ENCODE measurements around the gene CHST12.
"Not testable (repeated sequence)": the region's sequence is repeated elsewhere in the genome, so short reads cannot be mapped to it uniquely, and the experiment has no call there.

The CHST12 gene

DNA sequence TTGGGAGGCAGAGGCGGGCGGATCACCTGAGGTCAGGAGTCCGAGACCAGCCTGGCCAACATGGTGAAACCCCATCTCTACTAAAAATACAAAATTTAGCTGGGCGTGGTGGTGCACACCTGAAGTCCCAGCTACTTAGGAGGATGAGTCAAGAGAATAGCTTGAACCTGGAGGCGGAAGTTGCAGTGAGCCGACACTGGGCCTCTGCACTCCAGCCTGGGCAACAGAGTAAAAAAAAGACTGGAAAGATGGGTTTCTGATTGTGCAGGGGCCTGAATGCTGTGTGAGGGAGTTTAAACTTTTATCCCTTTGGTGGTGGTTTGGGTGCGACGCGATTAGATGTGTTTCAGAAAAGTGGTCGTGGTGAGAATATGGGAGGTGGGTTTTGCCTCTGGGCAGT is 1.8 kb downstream of the CHST12 start:
- no peak for DNase-seq

GRCh38 chr7:2405601-2406345 is 2.4 kb downstream of the CHST12 start:
- peak; percentile 86 for DNase-seq

DNA sequence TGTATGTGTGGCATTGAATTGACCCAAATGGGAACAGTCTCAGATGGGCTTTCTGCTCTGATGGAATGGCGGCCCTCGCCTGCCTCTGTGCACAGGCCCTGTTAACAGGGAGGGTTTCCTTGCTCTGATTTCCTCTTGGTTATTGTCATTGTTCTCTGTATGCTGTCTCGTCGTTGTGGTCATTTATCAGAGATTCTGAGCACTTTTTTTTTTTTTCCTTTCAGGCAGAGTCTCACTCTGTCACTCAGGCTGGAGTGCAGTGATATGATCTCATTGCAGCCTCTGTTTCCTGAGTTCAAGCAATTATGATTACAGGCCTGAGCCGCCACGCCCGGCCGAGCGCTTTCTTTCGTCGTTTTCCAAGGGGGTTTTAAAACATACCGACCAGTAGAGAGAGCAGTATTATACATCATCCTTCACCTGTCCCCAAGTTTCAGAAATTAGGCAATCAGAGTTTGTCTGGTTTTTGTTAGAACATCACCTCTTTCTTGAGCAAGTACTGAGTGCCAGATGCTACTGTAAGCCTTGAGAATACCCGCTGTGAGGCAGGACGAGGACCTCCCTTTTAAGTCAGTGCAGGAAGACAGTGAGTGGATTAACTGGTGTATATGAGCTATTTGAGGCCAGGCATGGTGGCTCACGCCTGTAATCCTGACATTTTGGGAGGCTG is 6.5 kb downstream of the CHST12 start:
- DNase-seq = peak; percentile 62

- DNase-seq = no peak
These were observed 7.6 kb downstream of the CHST12 start for GRCh38 chr7:2411049-2411448.

GRCh38 chr7:2411815-2412586 is 8.6 kb downstream of the CHST12 start:
- no peak for DNase-seq

DNA sequence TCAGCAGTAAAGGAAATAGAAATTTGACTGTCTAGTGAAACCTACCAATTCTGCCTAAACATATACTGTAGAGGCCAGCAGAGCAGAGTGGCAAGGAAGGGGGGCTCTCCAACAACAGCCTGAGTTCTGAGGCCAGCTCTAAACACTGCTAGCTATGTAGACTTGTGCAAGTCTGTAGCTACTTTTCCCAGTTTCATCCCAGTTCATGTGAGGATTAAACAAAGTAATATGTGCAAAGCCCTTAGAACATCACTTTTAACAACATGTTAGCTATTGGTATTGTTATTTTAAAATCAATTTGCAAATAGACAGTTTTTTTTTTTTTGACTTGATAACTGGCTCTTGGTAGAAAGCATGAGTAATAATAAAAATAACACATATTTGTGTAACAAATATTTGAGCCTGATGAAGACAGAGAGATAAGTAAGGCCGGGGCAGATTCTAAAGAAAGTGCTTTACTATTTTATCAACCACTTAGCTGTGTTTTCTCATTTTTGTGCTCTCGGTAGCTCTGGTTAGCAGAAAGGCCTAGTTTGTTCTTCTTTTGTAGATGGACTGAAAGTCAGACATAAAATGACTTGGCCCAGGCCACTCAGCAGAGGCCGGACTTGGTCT is 9.3 kb downstream of the CHST12 start:
- DNase-seq = no peak

GRCh38 chr7:2416063-2416462 is 12.7 kb downstream of the CHST12 start:
- no peak for DNase-seq

DNA sequence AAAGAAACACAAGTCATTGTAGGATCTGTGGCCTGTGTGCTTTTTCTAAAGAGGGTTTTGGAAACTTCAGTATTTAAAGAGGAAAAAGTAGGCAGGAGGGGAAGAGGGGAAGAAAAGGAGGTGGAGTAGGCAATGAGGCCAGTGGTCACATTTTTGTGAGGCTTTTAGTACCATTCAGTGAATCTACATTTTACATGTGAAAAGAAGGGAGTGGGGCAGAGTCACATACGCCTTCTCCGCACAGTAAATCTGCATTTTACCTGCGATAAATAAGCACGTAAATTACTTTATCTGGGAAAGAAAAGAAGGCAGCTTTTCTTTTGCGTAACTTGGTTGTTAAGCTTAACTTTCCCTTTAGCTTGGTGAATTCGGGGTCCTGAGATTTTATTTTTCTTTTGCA is 13.2 kb downstream of the CHST12 start:
- no peak for DNase-seq

DNA sequence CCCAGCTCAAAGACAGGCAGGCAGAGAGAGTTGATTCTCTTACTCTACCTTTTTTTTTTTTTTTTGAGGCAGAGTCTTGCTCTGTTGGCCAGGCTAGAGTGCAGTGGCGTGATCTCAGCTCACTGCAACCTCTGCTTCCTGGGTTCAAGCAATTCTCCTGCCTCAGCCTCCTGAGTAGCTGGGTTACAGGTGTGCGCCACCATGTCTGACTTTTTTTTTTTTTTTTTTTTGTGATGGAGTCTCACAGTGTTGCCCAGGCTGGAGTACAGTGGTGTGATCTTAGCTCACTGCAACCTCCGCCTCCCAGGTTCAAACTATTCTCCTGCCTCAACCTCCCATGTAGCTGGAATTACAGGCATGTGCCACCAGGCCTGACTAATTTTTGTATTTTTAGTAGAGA is 13.8 kb downstream of the CHST12 start:
- not testable (repeated sequence) for DNase-seq

GRCh38 chr7:2417981-2418481 is 14.6 kb downstream of the CHST12 start:
- DNase-seq = no peak

DNA sequence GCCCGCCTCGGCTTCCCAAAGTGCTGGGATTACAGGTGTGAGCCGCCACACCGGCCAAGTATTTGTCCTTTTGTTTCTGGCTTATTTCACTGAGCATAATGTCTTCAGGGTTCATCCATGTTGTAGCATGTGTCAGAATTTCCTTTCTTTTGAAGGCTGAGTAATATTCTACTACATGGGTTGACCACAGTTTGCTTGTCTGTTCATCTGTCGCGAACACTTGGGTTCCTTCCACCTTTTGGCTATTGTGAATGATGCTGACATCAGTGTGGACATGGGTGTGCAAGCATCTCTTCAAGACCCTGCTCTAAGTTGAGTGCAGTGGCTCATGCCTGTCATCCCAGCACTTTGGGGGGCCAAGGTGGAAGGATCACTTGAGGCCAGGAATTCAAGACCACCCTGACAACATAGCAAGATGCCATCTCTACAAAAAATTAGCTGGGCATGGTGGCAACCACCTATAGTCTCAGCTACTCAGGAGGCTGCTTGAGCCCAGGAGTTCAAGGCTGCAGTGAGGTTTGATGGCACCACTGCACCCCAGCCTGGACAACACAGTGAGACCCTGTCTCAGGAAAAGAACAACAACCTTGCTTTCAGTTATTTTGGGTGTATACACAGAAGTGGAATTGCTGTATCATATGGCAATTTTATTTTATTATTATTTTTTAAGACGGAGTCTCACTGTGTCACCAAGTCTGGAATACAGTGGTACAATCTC is 17.0 kb downstream of the CHST12 start:
- DNase-seq = no peak

DNA sequence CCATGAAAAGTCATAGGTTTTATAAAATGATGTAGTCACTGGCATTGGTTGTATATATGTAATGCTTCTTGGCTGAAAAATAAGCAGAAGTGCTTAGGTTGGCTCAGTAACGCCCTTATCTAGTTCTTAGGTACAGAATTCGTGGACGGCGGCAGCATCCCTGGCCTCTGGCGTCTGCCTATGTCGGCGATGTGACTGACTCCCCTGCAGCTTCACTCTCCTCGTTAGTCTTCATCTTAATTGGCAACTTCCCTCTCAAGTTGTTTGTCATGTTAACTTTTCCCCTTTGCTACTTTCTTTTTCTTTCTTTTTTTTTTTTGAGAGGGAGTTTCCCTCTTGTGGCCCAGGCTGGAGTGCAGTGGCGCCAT is 18.5 kb downstream of the CHST12 start:
- no peak for DNase-seq

GRCh38 chr7:2425749-2426148 is 22.3 kb downstream of the CHST12 start:
- no peak for DNase-seq

- peak; percentile 63 for DNase-seq
These were observed 28.0 kb downstream of the CHST12 start for GRCh38 chr7:2431260-2431867.

DNA sequence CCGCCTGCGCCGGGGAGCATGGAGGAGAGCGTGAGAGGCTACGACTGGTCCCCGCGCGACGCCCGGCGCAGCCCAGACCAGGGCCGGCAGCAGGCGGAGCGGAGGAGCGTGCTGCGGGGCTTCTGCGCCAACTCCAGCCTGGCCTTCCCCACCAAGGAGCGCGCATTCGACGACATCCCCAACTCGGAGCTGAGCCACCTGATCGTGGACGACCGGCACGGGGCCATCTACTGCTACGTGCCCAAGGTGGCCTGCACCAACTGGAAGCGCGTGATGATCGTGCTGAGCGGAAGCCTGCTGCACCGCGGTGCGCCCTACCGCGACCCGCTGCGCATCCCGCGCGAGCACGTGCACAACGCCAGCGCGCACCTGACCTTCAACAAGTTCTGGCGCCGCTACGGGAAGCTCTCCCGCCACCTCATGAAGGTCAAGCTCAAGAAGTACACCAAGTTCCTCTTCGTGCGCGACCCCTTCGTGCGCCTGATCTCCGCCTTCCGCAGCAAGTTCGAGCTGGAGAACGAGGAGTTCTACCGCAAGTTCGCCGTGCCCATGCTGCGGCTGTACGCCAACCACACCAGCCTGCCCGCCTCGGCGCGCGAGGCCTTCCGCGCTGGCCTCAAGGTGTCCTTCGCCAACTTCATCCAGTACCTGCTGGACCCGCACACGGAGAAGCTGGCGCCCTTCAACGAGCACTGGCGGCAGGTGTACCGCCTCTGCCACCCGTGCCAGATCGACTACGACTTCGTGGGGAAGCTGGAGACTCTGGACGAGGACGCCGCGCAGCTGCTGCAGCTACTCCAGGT is 29.7 kb downstream of the CHST12 start:
- DNase-seq = no peak

GRCh38 chr7:2433713-2434550 is 30.5 kb downstream of the CHST12 start:
- no peak for DNase-seq

- DNase-seq = peak; percentile 50
These were observed 31.7 kb downstream of the CHST12 start for GRCh38 chr7:2435146-2435545.

DNA sequence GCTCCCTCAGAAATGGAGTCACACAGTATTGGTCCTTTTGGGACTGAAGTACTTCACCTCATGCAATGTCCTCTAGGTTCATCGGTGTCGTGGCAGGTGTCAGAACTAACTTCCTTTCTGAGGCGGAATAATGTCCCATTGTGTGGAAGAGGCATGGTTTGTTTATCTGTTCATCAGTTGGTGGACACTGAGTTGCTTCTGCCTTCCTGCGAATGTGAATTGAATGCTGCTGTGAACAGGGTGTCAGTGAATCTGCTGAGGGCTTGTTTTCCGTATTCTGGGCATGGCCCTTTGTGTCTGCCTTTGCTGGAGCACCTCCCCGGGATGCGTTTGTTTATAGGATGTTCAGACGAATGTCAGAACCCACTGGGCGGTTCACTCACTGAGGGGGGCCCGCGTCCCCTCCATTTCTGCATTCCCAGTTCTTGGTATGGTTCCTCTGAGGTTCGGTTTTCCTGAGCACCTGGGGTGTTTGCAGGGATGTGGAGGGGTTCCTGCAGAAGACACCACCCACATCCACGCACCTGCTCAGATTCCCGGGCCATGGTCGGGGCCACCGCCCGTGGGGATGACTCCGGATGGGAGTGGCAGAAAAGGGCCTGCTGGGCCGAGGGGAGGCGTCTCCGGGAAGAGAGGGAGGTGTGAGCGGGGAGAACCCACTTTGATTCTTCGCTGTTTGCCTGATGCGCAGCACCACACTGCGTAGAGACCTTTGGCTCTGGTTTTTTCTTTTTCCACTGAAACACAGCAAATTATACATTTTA is 33.1 kb downstream of the CHST12 start:
- no peak for DNase-seq

DNA sequence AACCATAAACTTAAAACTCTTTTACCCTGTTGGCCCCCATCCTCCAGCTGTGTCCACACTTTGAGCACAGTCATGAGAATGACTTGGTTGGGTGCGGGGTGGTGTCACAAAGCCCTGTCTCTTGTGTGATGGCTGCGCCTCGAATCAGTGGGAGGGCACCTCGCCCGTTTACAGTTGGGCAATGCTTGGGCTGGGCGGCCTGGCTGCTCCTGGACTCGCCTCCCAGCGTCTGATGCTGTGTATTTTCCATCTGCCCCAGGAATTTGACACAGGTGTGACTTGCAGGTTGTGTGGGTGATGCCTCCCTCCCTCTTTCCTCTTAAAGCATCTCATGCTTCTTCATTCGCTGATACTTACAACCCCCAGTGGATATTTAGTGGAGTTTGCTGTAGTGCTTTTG is 33.7 kb downstream of the CHST12 start:
- no peak for DNase-seq

Data from hematopoietic multipotent progenitor cell treated with erythropoietin and hydrocortisone succinate and interleukin-3 and kit ligand, for 8 days (in vitro differentiated cells).